ENCODE measurements around the gene SSRP1. TPM values are rescaled to one million over a fixed set of nuclear protein-coding genes. Genes with fewer than 3 reads are reported as not detected.
"Not testable (repeated sequence)": the region's sequence is repeated elsewhere in the genome, so short reads cannot be mapped to it uniquely, and the experiment has no call there.

SSRP1 gene
- total RNA-seq, 1 donor from 2014 or later: 38.4 TPM

GRCh38 chr11:57306940-57307565 lies 28.6 kb downstream of the SSRP1 start:
- intact Hi-C loops (cut with micrococcal nuclease): no loop called here
- DNase-seq: no peak
- ATAC-seq: no peak

GRCh38 chr11:57306161-57306876 lies 29.4 kb downstream of the SSRP1 start:
- intact Hi-C loops (cut with micrococcal nuclease): no loop called here
- ATAC-seq (no peak), DNase-seq (no peak)

- ATAC-seq: no peak
- DNase-seq: no peak
- intact Hi-C loops (cut with micrococcal nuclease): no loop called here
Measured at GRCh38 chr11:57305523-57305922, 30.2 kb downstream of the SSRP1 start.

GRCh38 chr11:57303990-57304579 lies 31.6 kb downstream of the SSRP1 start:
- ATAC-seq (no peak), DNase-seq (no peak)
- intact Hi-C loops (cut with micrococcal nuclease): no loop called here

GRCh38 chr11:57303280-57303989 lies 32.3 kb downstream of the SSRP1 start:
- ATAC-seq (no peak), DNase-seq (no peak)
- intact Hi-C loops (cut with micrococcal nuclease): no loop called here

- intact Hi-C loops (cut with micrococcal nuclease): no loop called here
- no peak for ATAC-seq
Measured at GRCh38 chr11:57302489-57302888, 33.2 kb downstream of the SSRP1 start.

GRCh38 chr11:57301711-57302423 lies 33.8 kb downstream of the SSRP1 start:
- DNase-seq (no peak), ATAC-seq (no peak)
- intact Hi-C loops (cut with micrococcal nuclease): no loop called here

More at GRCh38 chr11:57302489-57302888, 33.2 kb downstream of the SSRP1 start:
- DNase-seq: no peak

GRCh38 chr11:57300785-57301184 lies 34.9 kb downstream of the SSRP1 start:
- ATAC-seq (no peak), DNase-seq (no peak)
- intact Hi-C loops (cut with micrococcal nuclease): no loop called here

- intact Hi-C loops (cut with micrococcal nuclease): no loop called here
- ATAC-seq: no peak
- DNase-seq: no peak
Measured at GRCh38 chr11:57299150-57299737, 36.4 kb downstream of the SSRP1 start.

GRCh38 chr11:57297221-57297620 lies 38.5 kb downstream of the SSRP1 start:
- intact Hi-C loops (cut with micrococcal nuclease): no loop called here
- ATAC-seq: no peak
- DNase-seq: no peak

- ATAC-seq; intact Hi-C loops (cut with micrococcal nuclease); DNase-seq: not testable (repeated sequence)
Measured at GRCh38 chr11:57296205-57296604, 39.5 kb downstream of the SSRP1 start.

GRCh38 chr11:57294225-57295131 lies 41.2 kb downstream of the SSRP1 start:
- ATAC-seq (peak; percentile 57), DNase-seq (no peak)
- intact Hi-C loops (cut with micrococcal nuclease): no loop called here

GRCh38 chr11:57290288-57290687 lies 45.4 kb downstream of the SSRP1 start:
- DNase-seq (no peak), ATAC-seq (no peak)
- intact Hi-C loops (cut with micrococcal nuclease): no loop called here

- DNase-seq: no peak
- ATAC-seq: no peak
- intact Hi-C loops (cut with micrococcal nuclease): no loop called here
Measured at GRCh38 chr11:57288771-57289579, 46.7 kb downstream of the SSRP1 start.

GRCh38 chr11:57287884-57288283 lies 47.8 kb downstream of the SSRP1 start:
- ATAC-seq: no peak
- no peak for DNase-seq
- intact Hi-C loops (cut with micrococcal nuclease): no loop called here

GRCh38 chr11:57283231-57283990 lies 52.3 kb downstream of the SSRP1 start:
- DNase-seq (no peak), ATAC-seq (no peak)
- intact Hi-C loops (cut with micrococcal nuclease): no loop called here
